Retina (tissue), 1 donor: ENCODE measurements around the gene MCOLN1.
"Not testable (repeated sequence)": the region's sequence is repeated elsewhere in the genome, so short reads cannot be mapped to it uniquely, and the experiment has no call there.

Experiments
- DNase-seq: peaks from one replicate; pipeline ENCODE4 v3.0.0-alpha.2; 2016

Gene MCOLN1

DNA sequence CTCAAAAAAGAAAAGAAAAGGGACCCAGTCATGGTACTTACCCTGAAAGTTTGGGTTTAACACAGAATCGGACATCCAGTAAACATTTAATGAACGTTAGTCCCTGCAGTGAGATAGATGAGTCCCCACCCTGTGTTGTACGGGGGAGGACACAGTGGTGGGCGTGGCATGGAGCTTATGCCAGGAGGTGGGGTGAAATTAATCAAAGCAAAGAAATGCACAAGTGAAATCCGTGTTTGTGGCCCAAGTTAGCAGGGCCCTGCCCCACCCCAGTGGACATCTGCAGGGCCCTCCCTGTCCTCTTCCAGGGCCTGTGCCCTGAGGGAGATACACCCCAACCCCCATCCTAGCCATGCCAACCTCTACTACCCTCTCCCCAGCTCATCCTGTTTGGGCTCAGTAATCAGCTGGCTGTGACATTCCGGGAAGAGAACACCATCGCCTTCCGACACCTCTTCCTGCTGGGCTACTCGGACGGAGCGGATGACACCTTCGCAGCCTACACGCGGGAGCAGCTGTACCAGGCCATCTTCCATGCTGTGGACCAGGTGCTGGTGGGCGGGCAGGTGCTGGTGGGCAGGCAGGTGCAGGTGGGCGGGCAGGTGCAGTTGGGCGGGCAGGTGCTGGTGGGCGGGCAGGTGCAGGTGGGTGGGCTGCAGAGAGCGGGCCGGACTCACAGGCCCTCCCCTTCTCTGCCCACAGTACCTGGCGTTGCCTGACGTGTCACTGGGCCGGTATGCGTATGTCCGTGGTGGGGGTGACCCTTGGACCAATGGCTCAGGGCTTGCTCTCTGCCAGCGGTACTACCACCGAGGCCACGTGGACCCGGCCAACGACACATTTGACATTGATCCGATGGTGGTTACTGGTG lies 3.9 kb downstream of the MCOLN1 start:
- DNase-seq, result no peak

DNA sequence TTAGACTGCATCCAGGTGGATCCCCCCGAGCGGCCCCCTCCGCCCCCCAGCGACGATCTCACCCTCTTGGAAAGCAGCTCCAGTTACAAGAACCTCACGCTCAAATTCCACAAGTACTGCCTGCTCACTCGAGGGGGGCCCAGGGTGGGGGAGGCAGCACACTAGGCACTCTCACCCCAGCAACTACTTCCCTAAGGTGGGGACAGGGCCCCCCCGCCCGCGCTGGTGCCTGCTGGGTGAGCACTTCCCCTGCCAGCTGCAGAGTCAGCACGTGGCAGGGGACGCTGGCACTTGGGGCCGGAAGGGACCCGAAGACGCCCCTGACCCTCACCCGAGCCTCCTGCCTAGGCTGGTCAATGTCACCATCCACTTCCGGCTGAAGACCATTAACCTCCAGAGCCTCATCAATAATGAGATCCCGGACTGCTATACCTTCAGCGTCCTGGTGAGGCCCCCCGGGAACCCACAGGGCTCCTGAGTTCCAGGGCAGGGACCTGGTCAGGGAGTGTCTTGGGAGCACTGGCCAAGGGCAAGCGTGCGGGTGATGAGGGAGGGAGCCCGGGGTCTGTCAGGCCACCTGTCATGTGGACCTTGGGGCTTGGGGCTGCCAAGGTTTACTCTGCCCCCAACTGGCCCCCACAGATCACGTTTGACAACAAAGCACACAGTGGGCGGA lies 5.2 kb downstream of the MCOLN1 start:
- no peak for DNase-seq

DNA sequence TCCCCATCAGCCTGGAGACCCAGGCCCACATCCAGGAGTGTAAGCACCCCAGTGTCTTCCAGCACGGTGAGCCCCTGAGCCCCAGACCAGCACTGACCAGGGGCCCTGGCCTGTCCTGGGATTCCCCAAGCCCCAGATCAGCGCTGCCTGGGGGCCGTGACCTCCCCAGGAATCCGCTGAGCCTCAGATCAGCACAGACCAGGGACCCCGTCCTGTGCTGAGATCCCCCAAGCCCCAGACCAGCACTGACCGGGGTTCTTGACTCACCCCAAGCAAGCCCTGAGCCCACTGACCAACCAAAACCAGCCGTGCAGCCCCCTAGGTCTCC lies 5.7 kb downstream of the MCOLN1 start:
- DNase-seq, result no peak

DNA sequence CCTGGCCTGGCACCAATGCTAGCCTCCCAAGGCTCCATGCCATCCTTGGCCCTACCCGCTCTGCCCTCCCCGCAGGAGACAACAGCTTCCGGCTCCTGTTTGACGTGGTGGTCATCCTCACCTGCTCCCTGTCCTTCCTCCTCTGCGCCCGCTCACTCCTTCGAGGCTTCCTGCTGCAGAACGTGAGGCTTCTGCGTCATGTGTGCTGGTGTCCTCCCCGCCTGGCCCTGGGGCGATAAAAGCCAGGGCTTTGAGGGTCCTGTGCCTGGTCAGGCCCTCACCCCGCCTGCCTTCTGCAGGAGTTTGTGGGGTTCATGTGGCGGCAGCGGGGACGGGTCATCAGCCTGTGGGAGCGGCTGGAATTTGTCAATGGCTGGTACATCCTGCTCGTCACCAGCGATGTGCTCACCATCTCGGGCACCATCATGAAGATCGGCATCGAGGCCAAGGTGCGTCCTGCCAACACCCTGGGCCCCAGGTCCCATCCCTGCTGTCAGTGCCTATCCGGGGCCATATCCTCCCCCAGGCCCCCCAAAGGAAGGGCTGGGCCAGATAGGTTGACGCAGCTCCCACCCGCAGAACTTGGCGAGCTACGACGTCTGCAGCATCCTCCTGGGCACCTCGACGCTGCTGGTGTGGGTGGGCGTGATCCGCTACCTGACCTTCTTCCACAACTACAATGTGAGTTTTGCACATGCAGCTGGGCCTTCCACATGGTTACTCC lies 6.3 kb downstream of the MCOLN1 start:
- DNase-seq, result no peak

DNA sequence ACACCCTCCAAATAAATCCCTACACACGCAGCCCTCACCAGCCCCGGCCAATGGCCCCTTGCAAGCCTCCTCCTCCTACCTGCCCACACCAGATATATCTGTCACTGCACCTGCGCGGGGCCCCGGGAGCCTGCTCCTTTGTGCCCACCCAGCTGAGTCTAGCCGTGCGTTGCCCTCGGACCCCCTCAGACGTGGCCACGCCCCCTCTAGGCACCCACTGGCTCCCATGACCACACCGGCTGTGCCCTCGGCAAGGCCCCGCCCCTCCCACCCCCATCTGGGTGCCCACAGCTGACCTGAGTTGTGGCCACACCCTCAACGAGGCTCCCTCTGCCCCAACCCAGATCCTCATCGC lies 6.8 kb downstream of the MCOLN1 start:
- no peak for DNase-seq

DNA sequence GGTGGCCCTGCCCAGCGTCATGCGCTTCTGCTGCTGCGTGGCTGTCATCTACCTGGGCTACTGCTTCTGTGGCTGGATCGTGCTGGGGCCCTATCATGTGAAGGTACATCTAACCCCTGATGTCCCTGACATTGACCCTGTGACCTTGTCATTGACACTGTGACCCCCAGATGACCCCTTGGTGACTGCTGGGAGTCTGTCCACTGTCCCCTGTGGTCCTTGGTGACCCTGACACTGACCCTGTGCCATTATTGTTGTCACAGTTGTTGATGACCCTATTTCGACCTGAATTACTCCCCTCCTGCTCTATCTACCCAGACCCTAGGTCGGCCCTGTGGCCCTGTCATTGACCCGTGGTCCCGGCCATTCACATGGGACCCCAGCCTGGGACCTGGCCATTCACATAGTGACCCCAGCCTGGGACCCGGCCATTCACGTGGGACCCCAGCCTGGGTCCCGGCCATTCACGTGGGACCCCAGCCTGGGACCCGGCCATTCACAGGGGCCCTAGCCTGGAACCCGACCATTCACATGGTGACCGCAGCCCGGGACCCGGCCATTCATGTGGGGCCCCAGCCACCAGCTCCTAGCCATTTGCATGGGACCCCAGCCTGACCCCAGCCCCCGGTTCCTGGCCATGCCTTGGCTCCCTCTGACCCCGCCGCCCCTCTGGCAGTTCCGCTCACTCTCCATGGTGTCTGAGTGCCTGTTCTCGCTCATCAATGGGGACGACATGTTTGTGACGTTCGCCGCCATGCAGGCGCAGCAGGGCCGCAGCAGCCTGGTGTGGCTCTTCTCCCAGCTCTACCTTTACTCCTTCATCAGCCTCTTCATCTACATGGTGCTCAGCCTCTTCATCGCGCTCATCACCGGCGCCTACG lies 7.4 kb downstream of the MCOLN1 start:
- no peak for DNase-seq

DNA sequence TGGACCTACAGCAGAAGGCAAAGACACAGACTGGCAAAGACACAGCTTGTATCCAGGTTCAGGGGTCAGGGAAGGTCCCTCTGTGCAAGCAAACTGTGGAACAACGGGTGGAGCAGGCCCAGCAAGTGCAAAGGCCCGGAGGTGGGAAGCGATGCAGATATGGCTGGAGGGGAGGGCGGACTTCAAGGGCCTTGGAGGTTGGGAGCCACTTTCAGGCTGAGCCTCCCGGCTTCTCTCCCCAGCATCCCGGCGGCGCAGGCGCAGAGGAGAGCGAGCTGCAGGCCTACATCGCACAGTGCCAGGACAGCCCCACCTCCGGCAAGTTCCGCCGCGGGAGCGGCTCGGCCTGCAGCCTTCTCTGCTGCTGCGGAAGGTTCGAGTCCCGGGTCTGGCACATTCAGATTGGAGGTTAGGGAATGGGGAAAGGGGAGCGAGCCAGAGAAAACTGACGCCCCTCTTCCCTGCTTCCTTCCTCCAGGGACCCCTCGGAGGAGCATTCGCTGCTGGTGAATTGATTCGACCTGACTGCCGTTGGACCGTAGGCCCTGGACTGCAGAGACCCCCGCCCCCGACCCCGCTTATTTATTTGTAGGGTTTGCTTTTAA lies 11.0 kb downstream of the MCOLN1 start:
- peak; percentile 81 for DNase-seq

DNA sequence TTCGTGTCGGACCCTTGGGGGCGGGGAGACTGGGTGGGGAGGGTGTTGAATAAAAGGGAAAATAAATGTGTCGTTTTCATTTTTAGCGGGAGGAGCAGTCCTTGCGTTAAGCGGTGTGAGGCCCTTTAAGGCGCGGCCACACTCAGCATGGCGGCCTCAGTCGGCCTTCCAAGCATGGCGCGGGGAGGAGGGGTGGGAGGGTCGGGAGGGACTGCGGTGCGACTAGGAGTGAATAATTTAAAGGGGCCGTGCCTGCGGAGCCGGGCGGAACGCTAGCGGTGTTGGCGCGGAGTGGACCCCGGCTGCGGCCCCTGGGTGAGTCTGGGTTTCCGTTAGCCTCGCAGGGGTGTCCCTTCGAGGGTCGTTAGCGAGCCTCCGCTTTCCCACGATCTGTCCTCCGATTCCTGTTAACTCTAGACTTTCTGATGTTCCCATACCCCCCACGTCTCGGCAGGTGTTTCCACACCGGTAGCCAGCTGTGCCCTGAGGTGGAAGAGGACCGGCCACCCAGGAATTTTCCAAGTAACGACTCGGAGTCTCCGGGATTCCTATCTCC lies 11.6 kb downstream of the MCOLN1 start:
- DNase-seq, result peak; percentile 87

DNA sequence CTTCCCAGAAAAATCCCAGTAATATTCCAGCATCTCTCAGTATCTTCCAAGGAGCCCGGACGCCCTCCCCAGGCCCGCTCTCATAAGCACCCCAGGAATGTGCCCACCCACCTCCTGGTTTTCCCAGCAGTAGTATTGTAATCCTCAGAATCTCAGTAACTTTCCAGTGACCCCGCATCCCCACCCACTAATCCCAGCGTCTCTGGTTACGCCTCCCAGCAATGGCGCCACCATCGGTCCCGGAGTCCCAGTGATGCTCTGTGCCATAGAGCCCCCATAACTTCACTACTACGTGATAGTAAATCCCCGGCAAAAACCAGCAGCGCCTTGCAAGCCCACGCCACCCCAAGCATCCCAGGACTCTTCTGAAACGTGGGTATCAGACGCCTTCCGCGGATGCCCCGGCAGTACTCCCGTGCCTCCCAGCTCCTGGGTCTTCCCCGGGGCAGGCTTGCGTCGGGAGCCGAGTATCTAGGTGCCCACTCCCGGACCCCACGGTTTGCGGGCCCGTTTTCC lies 12.2 kb downstream of the MCOLN1 start:
- peak; percentile 76 for DNase-seq

DNA sequence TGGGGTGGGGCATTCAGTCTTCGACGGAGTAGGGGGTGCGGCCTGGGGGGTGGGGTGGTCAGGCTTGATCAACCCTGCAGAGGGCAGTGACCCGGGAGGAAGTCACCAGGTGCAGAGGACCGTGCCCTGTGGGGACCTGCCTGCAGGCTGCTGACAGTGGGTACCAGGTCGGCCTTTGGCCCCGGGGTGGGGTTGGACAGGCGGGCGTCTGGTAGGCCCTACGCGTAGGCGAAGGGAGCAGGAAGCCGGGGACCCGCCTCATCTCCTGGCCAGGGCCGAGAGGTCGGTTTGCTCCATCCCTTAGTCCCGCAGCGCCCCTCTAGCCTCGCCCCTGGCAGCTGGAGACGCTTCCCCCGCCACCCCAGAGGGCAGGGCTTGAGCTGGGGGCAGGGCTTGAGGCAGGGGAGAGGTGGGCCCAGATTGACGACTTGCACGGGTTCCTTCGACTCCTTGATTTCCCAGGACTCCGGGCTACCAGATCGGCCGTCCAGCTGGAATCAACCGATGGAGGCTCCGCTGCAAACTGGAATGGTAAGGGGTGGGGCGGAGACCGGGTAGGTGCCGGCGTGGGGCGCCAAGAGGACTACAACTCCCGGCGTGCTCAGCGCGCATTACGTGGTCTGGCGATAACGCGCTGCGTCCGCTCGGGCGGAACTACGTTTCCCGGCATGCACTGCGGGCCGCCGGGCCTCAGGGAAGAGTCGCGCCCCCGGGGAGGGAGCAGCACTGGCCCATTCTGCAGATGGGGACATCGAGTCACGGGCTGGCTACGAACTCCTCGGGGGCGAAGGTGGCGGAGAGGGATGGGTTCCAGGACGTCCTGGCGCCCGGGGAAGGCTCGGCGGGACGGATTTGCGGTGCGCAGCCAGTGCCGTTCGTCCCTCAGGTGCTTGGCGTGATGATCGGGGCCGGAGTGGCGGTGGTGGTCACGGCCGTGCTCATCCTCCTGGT lies 12.9 kb downstream of the MCOLN1 start, which contains the start of gene PNPLA6:
PNPLA6 (plus strand) TSS at position 671 of the 951 bp plus-strand sequence; CDS start at position 743, 72 bp downstream.
- peak; percentile 98 for DNase-seq

DNA sequence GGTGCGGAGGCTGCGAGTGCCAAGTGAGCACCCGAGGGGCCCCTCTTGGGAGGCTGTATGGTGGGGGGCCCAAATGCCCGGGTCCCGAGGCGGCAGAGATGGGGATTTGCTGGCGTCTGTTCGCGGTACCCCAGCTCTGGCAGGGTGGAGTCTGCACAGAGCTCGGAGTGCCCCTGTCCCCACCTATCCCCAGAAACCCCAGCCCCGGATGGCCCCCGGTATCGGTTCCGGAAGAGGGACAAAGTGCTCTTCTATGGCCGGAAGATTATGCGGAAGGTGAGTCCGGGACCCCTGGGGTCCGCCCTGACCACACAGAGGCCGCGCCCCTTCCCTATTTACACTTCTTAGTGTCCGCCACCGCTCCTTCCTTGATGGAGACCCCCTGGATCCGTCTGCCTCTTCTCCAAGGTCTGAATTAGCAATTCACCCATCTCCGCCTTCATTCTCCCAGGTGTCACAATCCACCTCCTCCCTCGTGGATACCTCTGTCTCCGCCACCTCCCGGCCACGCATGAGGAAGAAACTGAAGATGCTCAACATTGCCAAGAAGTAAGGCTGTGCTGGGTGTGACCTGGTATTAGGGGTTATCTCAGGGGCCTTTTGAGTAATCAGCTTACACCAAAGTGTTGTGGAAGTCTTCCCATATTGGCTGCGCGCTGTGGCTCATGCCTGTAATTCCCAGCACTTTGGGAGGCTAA lies 13.7 kb downstream of the MCOLN1 start:
- no peak for DNase-seq

DNA sequence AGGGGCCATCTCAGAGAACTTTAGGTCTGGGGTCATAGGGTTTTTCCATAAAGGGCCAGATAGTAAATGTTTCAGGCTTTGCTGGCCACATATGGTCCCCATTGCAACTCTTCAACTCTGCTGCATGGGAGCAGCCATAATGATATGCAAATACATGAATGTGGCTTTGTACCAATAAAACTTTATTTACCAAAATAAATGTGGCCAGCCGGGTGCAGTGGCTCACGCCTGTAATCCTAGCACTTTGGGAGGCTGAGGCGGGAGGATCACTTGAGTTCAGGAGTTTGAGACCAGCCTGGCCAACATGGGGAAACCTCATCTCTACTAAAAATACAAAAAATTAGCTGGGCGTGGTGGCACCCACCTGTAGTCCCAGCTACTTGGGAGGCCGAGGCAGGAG lies 16.6 kb downstream of the MCOLN1 start:
- DNase-seq, result not testable (repeated sequence)

DNA sequence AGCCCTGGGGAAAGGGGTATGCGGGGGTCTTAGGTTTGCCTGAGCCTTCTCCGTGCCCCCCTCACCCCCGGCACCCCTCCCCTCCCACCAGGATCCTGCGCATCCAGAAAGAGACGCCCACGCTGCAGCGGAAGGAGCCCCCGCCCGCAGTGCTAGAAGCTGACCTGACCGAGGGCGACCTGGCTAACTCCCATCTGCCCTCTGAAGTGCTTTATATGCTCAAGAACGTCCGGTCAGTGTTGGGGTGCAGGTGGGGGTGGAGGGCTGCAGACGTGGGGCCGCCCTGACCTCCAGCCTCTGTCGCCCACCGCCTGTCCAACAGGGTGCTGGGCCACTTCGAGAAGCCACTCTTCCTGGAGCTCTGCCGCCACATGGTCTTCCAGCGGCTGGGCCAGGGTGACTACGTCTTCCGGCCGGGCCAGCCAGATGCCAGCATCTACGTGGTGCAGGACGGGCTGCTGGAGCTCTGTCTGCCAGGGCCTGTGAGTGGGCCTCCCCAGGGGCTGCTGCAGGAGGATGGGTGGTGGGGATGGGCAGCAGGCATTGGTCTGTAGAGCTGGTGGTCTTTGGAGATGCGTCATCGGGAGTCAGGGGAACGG lies 17.5 kb downstream of the MCOLN1 start:
- DNase-seq, result no peak

DNA sequence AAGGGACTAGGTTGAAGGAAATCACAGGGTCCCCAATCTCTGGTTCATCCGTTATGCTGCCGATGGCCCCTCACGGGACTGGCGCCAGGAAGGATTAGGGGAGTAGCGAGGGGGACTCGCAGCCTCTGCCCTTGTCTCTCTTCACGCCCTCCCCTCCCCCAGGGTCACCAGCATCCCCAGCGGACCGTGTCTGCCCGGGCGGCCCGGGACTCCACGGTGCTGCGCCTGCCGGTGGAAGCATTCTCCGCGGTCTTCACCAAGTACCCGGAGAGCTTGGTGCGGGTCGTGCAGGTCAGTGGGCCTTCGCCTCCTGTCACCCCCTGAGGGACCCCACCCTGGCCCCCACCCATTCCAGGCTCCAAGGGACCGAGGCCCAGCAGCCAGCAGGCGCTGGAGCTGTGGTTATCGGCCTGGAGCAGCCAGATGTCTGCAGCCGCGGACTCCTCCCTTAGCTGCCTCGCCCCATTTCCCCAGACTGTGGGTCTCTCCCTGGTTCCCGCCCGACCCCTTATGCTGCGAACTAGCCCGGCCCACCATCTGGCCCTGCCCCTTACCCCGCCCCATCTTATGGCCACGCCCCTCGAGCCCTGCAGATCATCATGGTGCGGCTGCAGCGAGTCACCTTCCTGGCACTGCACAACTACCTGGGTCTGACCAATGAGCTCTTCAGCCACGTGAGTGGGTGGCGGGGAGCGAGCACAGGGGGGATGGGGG lies 18.5 kb downstream of the MCOLN1 start:
- DNase-seq, result no peak

DNA sequence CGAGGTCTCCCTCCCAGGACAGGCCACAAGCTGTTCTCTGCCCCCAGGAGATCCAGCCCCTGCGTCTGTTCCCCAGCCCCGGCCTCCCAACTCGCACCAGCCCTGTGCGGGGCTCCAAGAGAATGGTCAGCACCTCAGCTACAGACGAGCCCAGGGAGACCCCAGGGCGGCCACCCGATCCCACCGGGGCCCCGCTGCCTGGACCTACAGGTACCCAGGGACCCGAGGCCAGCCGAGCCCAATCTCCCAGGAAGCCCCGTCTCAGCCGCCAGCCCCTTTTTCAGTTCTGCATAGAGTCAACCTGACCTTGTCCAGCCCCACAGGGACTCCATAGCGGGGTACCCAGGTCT lies 19.0 kb downstream of the MCOLN1 start:
- DNase-seq, result no peak

DNA sequence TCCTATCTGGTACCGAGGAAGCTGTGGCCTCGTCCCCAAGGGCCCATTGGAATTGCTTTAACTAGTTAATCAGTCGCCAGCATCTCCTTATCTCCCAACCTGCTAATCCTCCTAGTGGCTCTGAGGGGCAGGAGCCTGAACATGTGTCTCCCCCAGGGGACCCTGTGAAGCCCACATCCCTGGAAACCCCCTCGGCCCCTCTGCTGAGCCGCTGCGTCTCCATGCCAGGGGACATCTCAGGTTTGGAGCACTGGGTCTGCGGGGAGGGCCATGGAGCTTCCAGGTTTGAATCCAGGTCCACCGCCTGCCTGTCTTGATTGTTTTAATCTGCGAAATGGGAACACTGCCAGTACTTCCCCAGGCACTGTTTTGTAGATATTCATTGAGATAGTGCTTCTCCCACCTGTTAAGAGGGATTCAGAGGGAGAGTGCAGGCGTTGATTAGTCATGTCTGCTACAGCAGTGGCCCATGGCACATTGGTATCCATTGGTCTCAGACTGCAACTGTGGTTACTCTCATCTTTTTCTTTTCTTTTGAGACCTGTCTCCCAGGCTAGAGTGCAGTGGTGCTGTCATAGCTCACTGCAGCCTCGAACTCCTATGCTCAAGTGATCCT lies 19.5 kb downstream of the MCOLN1 start:
- no peak for DNase-seq

DNA sequence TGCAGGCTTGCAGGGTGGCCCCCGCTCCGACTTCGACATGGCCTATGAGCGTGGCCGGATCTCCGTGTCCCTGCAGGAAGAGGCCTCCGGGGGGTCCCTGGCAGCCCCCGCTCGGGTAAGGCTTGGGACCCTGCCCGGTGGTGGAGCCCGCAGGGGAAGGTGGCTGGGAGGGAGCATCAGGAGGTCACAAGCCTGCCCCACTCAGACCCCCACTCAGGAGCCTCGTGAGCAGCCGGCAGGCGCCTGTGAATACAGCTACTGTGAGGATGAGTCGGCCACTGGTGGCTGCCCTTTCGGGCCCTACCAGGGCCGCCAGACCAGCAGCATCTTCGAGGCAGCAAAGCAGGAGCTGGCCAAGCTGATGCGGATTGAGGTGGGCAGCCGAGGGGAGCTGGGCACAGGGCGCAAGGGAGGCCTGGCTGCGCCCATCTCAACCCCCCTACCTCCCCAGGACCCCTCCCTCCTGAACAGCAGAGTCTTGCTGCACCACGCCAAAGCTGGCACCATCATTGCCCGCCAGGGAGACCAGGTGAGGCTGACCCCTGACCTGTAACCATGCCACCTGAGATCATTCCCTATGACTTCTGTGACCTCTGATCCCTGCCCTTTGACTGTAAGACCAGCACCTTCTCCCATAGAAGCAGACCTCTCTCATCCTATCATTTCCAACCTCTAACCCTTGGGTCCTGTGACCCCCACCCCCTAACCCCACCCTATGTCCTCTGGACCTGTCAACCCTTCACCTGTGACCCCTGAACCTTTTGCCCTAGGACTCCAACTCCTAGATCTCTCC lies 20.3 kb downstream of the MCOLN1 start:
- no peak for DNase-seq

DNA sequence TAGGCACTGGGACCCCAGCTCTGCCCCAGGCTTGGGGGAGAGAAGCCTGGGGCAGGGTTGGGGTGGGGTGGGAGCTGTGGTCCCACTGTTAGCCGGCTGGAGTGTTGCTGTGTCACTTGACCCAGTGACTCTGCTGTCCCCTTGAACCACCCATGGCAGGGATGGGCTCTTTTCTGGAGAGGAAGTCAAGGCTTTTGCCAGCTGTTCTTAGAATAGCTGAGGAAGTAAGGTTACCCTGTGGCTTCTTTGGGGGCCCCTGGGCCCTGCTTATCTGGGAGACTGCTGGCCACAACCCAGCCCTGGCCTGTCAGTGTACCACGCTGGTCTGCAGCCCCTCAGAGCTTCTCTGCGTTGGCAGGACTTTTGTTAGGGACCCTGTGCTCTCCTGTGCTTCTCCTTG lies 22.2 kb downstream of the MCOLN1 start:
- DNase-seq, result no peak
